Cardiac fibroblast (primary cell): Measurements from ENCODE around the gene IFI44.

Experiments
- DNase-seq, 2 donors: peaks; one replicate each; pipeline versions ENCODE4 v3.0.0 to v3.0.0-alpha.2; 2010; ENCODE audit warnings: low read depth in 2 of 2
- H3K4me3 ChIP-seq, 2 donors: replicated peaks in 1 of 2; 1 replicate in 1 of 2; 2 replicates in 1 of 2; pipeline ENCODE4 v1.5.1; 2011; ENCODE audit warnings: low read depth in 2 of 2, low read length in 2 of 2, mild to moderate bottlenecking in 2 of 2, moderate library complexity in 1 of 2
- CTCF ChIP-seq: IDR thresholded peaks from one replicate; pipeline ENCODE4 v1.5.1; 2011; ENCODE audit warnings: low read depth, mild to moderate bottlenecking, low read length, inconsistent platforms

The IFI44 gene

GRCh38 chr1:78617615-78618026, 32.0 kb upstream of the IFI44 start:
- peak; percentile 87 for TF ChIP-seq CTCF
- peak; percentile 93 to 95 for DNase-seq
- H3K4me3 ChIP-seq = no peak overlapping the region

- DNase-seq = peak in 1 of 2 donors; percentile 27
- no peak overlapping the region for H3K4me3 ChIP-seq
- TF ChIP-seq CTCF = no peak
Measured at GRCh38 chr1:78619032-78619431, 30.6 kb upstream of the IFI44 start.

DNA sequence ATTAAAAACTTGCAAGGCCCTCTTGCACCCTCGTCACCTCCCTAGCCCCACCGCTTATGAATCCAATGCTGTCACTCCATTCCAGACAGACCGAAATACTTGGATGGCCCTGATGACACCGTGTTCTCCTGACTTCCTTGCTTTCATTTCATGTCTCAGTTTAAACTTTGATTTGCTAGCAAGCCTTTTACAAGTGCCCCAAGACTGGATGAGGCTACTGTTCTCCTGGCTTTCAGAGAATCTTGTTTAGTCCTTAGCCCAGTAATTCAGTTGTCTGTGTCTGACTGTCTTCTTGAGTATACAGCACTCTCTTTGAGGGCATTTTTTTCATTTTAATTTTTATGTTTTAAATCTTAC, 30.2 kb upstream of the IFI44 start:
- no peak for DNase-seq
- H3K4me3 ChIP-seq = peak overlapping the region in 1 of 2 donors; percentile 47
- TF ChIP-seq CTCF = no peak

DNA sequence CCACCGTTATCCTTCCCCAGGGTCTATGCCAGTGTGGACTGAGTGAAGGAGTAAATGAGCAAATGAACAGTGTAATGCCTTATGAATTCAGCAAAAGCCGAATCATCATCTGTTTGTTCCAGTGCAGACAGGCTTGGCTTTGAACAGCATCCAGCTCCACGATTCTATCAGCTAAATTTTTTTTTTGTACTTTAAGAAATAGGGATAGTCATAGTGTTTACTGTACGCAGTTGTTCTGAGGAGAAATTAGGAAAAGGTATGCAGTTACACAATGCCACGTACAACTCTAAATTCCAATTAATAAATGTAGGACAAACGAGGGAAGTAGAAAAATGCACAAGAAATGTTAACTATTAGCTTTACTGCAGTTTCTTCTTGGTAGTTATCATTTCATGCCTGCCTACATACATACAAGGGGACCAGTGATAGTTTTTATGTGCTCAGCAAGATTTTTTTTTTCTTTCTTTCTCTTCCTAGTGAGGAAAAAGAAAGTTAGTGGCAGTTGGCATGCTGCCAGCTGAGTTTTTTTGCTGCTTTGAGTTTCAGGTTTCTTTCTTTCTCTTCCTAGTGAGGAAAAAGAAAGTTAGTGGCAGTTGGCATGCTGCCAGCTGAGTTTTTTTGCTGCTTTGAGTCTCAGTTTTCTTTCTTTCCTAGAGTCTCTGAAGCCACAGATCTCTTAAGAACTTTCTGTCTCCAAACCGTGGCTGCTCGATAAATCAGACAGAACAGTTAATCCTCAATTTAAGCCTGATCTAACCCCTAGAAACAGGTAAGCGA, 29.6 kb upstream of the IFI44 start, which contains the start of gene IFI44L:
TSS of gene IFI44L (plus strand) at position 646 of the 777 bp plus-strand sequence. CDS start 7,468 bp downstream, outside the sequence.
- DNase-seq = peak; percentile 81 to 88
- peak within 1 kb of the TSS; percentile 3 to 47 for H3K4me3 ChIP-seq
- TF ChIP-seq CTCF = no peak

DNA sequence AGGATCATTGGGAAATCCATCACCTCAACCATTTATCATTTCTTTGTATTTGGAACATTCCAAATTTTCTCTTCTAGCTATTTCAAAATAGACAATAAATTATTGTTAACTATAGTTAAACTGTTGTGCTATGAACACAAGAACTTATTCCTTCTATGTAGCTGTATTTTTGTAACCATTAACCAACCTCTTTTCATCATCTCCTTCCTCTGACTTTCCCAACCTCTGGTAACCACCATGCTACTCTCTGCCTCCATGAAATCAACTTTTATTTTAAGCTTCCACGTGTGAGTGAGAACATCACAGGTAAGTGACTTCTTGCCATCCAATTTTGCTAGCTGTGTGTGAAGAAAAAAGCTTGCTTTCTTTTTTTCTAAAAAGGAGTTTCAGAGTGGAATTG, 29.0 kb upstream of the IFI44 start:
- no peak for TF ChIP-seq CTCF
- peak in 1 of 2 donors; percentile 43 for DNase-seq
- H3K4me3 ChIP-seq = peak overlapping the region; percentile 3 to 47

GRCh38 chr1:78622548-78622947, 27.1 kb upstream of the IFI44 start:
- no peak overlapping the region for H3K4me3 ChIP-seq
- no peak for TF ChIP-seq CTCF
- no peak for DNase-seq
